ENCODE measurements around the gene ABCC5.

Gene ABCC5

GRCh38 chr3:183943739-183944138 lies 73.9 kb downstream of the ABCC5 start:
- TF ChIP-seq EZH2phosphoT487 (conservative IDR thresholded peaks at IDR 0.05; ENCODE audit: low read length) = no peak
- TF ChIP-seq, protein P1, sequence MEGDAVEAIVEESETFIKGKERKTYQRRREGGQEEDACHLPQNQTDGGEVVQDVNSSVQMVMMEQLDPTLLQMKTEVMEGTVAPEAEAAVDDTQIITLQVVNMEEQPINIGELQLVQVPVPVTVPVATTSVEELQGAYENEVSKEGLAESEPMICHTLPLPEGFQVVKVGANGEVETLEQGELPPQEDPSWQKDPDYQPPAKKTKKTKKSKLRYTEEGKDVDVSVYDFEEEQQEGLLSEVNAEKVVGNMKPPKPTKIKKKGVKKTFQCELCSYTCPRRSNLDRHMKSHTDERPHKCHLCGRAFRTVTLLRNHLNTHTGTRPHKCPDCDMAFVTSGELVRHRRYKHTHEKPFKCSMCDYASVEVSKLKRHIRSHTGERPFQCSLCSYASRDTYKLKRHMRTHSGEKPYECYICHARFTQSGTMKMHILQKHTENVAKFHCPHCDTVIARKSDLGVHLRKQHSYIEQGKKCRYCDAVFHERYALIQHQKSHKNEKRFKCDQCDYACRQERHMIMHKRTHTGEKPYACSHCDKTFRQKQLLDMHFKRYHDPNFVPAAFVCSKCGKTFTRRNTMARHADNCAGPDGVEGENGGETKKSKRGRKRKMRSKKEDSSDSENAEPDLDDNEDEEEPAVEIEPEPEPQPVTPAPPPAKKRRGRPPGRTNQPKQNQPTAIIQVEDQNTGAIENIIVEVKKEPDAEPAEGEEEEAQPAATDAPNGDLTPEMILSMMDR (IDR thresholded peaks at IDR 0.05; ENCODE audit: insufficient read depth, low read length, poor library complexity, severe bottlenecking) = no peak
- Histone ChIP-seq H3K27me3 (ENCODE audit: low read length) (no peaks in the 10 kb centered on the region), H4K20me1 (ENCODE audit: low read depth, low read length) (no peaks in the 10 kb centered on the region), H3K27ac (ENCODE audit: low read depth, low read length) (no peak overlapping the region), H3K4me3 (ENCODE audit: insufficient read depth, low read length, poor library complexity, severe bottlenecking) (no peak overlapping the region), H3F3A (ENCODE audit: insufficient read depth) (no peaks in the 10 kb centered on the region), H3K4me2 (ENCODE audit: low read depth, low read length, poor library complexity, severe bottlenecking) (no peak overlapping the region), H3K9me2 (replicated peaks; ENCODE audit: insufficient read depth, low read length) (no peaks in the 10 kb centered on the region), H3K79me2 (ENCODE audit: insufficient read depth, low read length) (no peaks in the 10 kb centered on the region), H2AFZ (ENCODE audit: low read depth, low read length, severe bottlenecking) (no peak overlapping the region), H3K36me3 (ENCODE audit: low read length) (no peaks in the 10 kb centered on the region), H3K9ac (ENCODE audit: low read length) (no peak overlapping the region), H3K9me3 (ENCODE audit: insufficient read depth, low read length) (no peaks in the 10 kb centered on the region)

GRCh38 chr3:183941216-183941615 lies 76.5 kb downstream of the ABCC5 start:
- no peak for TF ChIP-seq EZH2phosphoT487 (conservative IDR thresholded peaks at IDR 0.05; ENCODE audit: low read length)
- TF ChIP-seq, protein P1 (IDR thresholded peaks at IDR 0.05; ENCODE audit: insufficient read depth, low read length, poor library complexity, severe bottlenecking) = no peak
- no peaks in the 10 kb centered on the region for H3K36me3 ChIP-seq (ENCODE audit: low read length)

GRCh38 chr3:183937601-183938286 lies 79.9 kb downstream of the ABCC5 start:
- H3K27me3 ChIP-seq (ENCODE audit: low read length) = no peaks in the 10 kb centered on the region
- no peaks in the 10 kb centered on the region for H3K79me2 ChIP-seq (ENCODE audit: insufficient read depth, low read length)
- H3K9ac ChIP-seq (ENCODE audit: low read length) = no peak overlapping the region
- no peak overlapping the region for H3K27ac ChIP-seq (ENCODE audit: low read depth, low read length)
- TF ChIP-seq, protein P1 (IDR thresholded peaks at IDR 0.05; ENCODE audit: insufficient read depth, low read length, poor library complexity, severe bottlenecking) = no peak
- no peak for TF ChIP-seq EZH2phosphoT487 (conservative IDR thresholded peaks at IDR 0.05; ENCODE audit: low read length)
- no peaks in the 10 kb centered on the region for H3K9me2 ChIP-seq (replicated peaks; ENCODE audit: insufficient read depth, low read length)
- no peak overlapping the region for H2AFZ ChIP-seq (ENCODE audit: low read depth, low read length, severe bottlenecking)
- H4K20me1 ChIP-seq (ENCODE audit: low read depth, low read length) = no peaks in the 10 kb centered on the region
- no peak overlapping the region for H3K4me3 ChIP-seq (ENCODE audit: insufficient read depth, low read length, poor library complexity, severe bottlenecking)
- H3K4me2 ChIP-seq (ENCODE audit: low read depth, low read length, poor library complexity, severe bottlenecking) = no peak overlapping the region
- H3K9me3 ChIP-seq (ENCODE audit: insufficient read depth, low read length) = no peaks in the 10 kb centered on the region
- H3K36me3 ChIP-seq (ENCODE audit: low read length) = no peaks in the 10 kb centered on the region
- no peaks in the 10 kb centered on the region for H3F3A ChIP-seq (ENCODE audit: insufficient read depth)

More at GRCh38 chr3:183941216-183941615, 76.5 kb downstream of the ABCC5 start:
- Histone ChIP-seq H3K4me2 (ENCODE audit: low read depth, low read length, poor library complexity, severe bottlenecking) (no peak overlapping the region), H3K4me3 (ENCODE audit: insufficient read depth, low read length, poor library complexity, severe bottlenecking) (no peak overlapping the region), H3K27me3 (ENCODE audit: low read length) (no peaks in the 10 kb centered on the region), H3F3A (ENCODE audit: insufficient read depth) (no peaks in the 10 kb centered on the region), H3K9ac (ENCODE audit: low read length) (no peak overlapping the region), H3K9me2 (replicated peaks; ENCODE audit: insufficient read depth, low read length) (no peaks in the 10 kb centered on the region), H3K27ac (ENCODE audit: low read depth, low read length) (no peak overlapping the region), H4K20me1 (ENCODE audit: low read depth, low read length) (no peaks in the 10 kb centered on the region), H3K79me2 (ENCODE audit: insufficient read depth, low read length) (no peaks in the 10 kb centered on the region), H3K9me3 (ENCODE audit: insufficient read depth, low read length) (no peaks in the 10 kb centered on the region), H2AFZ (ENCODE audit: low read depth, low read length, severe bottlenecking) (no peak overlapping the region)
